Rectal smooth muscle tissue (tissue), 1 donor: Measurements from ENCODE around the gene THY1.
"Not testable (repeated sequence)": the region's sequence is repeated elsewhere in the genome, so short reads cannot be mapped to it uniquely, and the experiment has no call there.

ENCODE experiments used
- H3K27ac ChIP-seq: one replicate; pipeline ENCODE4 v1.7.0; 2013; ENCODE audit warnings: low read depth, low read length, inconsistent platforms
- H3K27me3 ChIP-seq: one replicate; pipeline ENCODE4 v1.7.0; 2013; ENCODE audit warnings: low read length; ENCODE audit not compliant: control insufficient read depth, insufficient read depth
- H3K36me3 ChIP-seq: one replicate; pipeline ENCODE4 v1.7.0; 2013; ENCODE audit warnings: low read length; ENCODE audit not compliant: control insufficient read depth, insufficient read depth
- H3K4me1 ChIP-seq: one replicate; pipeline ENCODE4 v1.7.0; 2013; ENCODE audit warnings: low read length; ENCODE audit not compliant: control insufficient read depth, insufficient read depth
- H3K4me3 ChIP-seq: one replicate; pipeline ENCODE4 v1.7.0; 2013; ENCODE audit warnings: low read length
- H3K9ac ChIP-seq: one replicate; pipeline ENCODE4 v1.7.0; 2013; ENCODE audit warnings: low read length

THY1 gene

DNA sequence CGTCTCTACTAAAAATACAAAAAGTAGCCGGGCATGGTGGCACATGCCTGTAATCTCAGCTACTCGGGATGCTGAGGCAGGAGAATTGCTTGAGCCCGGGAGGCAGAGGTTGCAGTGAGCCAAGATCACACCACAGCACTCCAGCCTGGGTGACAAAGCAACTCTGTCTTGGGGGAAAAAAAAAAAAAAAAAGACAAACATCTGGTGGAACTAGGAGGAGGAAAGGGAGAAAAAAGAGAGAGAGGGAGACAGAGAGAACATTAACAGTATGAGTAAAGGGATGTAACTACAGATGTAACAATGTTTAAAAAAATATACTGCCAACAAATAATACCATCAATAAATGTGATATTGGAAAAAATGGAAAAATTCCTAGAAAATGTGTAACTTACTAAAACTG lies 32.3 kb upstream of the THY1 start:
- H3K4me1 ChIP-seq, H3K27me3 ChIP-seq, H3K4me3 ChIP-seq, H3K36me3 ChIP-seq, H3K27ac ChIP-seq, H3K9ac ChIP-seq: not testable (repeated sequence)

DNA sequence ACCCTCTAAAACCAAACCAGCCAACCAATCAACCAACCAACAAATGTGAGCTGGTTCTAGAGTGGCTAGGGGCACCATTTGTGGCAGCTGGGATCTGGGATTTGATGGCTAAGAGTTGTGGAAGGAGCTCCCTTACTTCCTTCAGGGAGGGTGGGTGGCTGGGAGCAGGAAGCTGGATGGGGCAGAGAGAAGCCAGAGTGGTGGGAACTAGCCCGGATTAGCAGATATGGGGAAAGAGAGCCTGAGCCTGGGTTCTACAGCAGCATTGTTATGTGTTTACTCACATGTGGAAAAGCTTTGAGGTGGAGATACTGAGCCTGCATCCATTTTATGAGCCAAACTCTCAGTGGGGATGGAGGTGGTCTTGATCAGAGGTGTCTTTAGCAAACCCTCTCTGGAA lies 30.9 kb upstream of the THY1 start:
- Histone ChIP-seq H3K9ac (no peak overlapping the region), H3K27me3 (peaks cover 3% of the 10 kb centered on the region), H3K36me3 (no peaks in the 10 kb centered on the region), H3K27ac (no peak overlapping the region), H3K4me1 (no peaks in the 10 kb centered on the region), H3K4me3 (no peak overlapping the region)

DNA sequence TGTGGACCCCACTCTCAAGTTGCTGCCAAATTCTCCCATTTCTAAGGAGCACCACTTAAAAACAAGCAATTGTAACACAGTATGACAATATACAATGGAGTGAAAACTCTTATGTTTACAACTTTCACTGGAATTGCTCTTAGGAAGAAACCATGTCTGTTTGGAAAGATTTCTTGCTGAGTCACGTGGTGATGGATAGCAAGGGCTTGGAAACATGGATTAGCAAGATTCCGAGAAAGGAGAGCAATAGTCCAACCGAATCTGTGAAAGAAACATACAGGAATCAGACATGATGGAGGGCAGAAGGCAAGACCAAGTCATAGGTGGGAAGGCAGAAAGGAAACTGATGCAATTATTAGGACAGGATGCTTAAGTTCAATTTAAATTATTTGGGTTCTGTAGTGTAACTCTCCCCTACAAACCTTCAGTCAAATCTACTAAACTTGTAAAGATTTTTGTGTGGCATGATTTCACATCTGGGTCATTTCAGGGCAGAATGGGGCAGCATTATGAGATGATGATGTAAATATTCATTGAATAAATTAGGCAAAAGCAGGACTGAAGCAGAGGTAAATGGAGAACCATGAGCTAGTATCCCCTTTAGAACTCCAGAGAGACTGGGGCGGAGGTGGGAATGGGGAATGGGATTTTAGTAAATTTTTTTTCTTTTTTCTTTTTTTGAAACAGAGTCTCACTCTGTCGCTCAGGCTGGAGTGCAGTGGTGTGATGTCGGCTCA lies 27.8 kb upstream of the THY1 start:
- Histone ChIP-seq H3K4me3 (no peak overlapping the region), H3K36me3 (no peaks in the 10 kb centered on the region), H3K27ac (no peak overlapping the region), H3K27me3 (peaks cover 3% of the 10 kb centered on the region), H3K4me1 (peaks cover 7% of the 10 kb centered on the region), H3K9ac (no peak overlapping the region)

DNA sequence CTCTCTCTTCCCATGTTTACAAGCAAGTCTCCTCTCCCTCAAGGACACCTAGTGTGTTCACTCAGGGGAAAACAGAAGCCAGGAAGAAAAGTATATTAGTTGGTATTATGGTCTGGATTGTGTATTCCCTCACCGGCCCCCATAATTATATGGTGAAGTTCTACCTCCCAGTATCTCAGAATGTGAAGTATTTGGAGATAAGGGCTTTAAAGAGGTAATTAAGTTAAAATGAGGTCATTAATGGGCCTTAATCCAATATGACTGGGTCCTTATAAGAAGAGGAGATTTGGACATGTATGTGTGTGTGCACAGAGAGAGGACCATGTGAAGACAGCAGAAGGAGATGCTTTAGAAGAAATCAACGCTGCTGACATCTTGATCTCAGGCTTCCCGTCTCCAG lies 26.5 kb upstream of the THY1 start:
- H3K9ac ChIP-seq = no peak overlapping the region
- H3K4me3 ChIP-seq = no peak overlapping the region
- peaks cover 3% of the 10 kb centered on the region for H3K27me3 ChIP-seq
- H3K36me3 ChIP-seq = no peaks in the 10 kb centered on the region
- no peak overlapping the region for H3K27ac ChIP-seq
- H3K4me1 ChIP-seq = peaks cover 13% of the 10 kb centered on the region

DNA sequence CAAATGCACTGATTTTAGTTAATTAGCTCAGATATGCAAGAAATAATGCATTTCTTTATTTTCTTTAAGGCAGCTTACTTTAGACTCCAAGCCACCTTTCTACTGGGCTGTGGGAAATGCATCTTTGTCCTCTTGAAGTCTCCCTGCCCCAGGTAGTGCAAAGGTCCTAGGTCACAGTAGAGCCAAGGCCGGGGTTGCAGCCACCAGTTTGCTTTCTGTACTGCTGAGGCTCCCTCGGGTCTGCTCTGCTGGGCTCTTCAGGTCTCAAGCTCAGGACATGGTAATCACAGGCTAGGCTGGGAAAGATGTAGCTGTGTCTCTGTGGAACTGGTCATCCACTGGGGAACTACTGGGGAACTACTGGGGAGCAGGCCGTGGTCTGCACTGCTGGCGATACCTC lies 25.4 kb upstream of the THY1 start:
- H3K9ac ChIP-seq = no peak overlapping the region
- no peak overlapping the region for H3K27ac ChIP-seq
- peaks cover 13% of the 10 kb centered on the region for H3K4me1 ChIP-seq
- H3K36me3 ChIP-seq = no peaks in the 10 kb centered on the region
- H3K27me3 ChIP-seq = no peaks in the 10 kb centered on the region
- no peak overlapping the region for H3K4me3 ChIP-seq

DNA sequence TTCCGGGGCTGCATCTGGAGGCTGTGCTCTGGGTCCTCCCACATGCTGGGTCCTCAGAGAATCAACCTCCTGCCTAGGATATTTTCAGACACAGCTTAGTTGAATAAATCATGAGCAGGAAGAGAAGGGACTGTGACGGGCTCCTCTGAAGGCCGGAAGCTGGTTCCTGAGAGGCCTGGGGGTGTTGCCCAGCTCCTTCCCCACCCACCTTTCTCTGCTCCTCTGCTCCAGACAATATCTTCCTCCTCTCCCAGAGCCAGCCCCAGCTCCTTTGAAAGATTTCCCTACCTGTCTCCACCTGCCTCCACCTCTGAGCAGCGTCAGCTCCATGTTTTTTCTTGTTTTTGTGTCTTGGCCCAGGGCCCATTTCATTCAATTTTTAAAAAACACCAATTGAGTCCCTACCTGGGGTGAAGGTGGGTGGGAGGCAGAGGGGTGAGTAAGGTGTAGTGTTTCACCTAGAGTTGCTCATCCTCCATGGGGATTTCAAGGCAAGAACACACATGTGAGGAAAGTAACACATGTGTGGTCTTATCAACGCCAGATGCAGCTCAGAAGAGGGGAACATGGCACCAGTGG lies 24.8 kb upstream of the THY1 start:
- Histone ChIP-seq H3K4me3 (no peak overlapping the region), H3K9ac (no peak overlapping the region), H3K36me3 (no peaks in the 10 kb centered on the region), H3K27ac (no peak overlapping the region), H3K4me1 (peaks cover 13% of the 10 kb centered on the region), H3K27me3 (no peaks in the 10 kb centered on the region)

DNA sequence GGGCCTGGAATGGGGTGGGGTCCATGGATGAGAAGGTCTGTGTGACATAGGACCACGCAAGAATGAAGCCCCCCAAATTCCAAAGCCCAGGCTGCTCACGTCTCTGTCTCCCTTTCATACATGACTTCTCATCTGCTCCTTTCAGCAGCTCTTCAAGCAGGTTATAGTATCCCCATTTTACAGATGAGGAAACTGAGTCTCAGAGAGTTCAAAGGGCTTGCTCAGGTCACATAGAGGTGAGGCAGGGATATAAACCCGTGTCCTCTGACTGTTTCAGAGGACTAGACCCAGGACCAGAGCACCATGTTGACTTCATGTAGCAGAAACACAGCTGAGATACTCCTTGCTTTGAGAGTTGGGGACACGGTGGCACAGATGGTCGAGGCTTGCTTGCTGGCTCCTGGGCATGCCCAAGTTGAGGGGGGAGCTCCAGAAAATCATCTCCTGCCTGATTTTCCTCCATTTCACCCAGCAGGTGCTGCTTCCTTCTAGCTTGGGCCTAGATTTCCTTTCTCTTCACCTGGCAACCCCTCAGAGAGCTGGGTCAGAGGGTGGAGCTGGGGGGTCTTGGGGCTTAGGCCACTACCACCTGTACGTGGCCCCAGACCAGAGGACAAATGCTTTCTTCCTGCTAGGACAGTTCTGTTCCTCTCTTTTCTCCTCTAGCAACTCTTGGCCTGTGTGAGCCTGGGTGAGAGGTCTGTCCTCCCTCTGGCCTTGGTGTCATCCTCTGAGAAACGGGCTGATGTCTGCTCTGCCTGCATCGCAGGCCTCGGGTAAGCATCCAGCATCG lies 24.1 kb upstream of the THY1 start:
- no peak overlapping the region for H3K27ac ChIP-seq

DNA sequence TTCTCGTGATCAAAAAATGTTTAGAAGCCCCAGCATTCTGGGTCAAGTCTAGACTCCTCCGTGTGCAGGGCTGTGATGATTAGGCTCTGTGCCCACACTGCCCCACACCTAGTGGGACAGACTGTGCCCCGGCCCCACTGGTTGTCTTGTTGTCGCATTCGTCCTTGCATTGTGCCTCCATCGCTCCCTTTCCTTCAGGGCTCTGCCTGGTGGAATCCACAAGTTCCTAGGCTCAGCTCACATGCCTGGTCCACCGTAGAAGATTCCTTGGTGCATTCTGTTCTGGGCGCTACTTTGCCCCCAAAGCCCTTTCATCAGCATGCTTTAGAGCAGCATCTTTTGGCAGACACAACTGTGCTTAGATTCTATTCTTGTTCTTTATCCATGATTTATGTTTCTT lies 23.5 kb upstream of the THY1 start:
- Histone ChIP-seq H3K36me3 (no peaks in the 10 kb centered on the region), H3K27ac (no peak overlapping the region), H3K4me1 (peaks cover 13% of the 10 kb centered on the region), H3K27me3 (no peaks in the 10 kb centered on the region), H3K4me3 (no peak overlapping the region), H3K9ac (no peak overlapping the region)

More for the DNA sequence above, 24.1 kb upstream of the THY1 start:
- Histone ChIP-seq H3K27me3 (no peaks in the 10 kb centered on the region), H3K4me3 (no peak overlapping the region), H3K4me1 (peaks cover 13% of the 10 kb centered on the region), H3K9ac (no peak overlapping the region), H3K36me3 (no peaks in the 10 kb centered on the region)

DNA sequence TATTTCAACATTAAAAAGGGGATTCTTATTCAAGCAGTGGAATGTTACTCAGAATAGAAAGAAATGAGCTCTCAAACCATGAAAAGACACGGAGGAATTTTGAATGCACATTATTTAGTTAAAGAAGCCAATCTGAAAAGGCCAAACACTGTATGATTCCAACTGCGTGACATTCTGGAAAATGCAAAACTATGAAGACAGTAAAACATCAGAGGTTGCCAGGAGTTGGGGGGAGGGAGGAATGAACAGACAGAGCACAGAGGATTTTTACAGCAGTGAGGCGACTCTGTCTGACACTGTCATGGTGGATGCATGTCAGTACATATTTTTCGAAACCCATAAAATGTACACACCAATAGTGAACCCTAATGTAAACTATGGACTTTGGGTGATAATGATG lies 22.9 kb upstream of the THY1 start:
- H3K4me1 ChIP-seq = peaks cover 13% of the 10 kb centered on the region
- no peaks in the 10 kb centered on the region for H3K27me3 ChIP-seq
- H3K9ac ChIP-seq = no peak overlapping the region
- H3K27ac ChIP-seq = peak overlapping the region; percentile 64
- H3K4me3 ChIP-seq = no peak overlapping the region
- H3K36me3 ChIP-seq = no peaks in the 10 kb centered on the region

DNA sequence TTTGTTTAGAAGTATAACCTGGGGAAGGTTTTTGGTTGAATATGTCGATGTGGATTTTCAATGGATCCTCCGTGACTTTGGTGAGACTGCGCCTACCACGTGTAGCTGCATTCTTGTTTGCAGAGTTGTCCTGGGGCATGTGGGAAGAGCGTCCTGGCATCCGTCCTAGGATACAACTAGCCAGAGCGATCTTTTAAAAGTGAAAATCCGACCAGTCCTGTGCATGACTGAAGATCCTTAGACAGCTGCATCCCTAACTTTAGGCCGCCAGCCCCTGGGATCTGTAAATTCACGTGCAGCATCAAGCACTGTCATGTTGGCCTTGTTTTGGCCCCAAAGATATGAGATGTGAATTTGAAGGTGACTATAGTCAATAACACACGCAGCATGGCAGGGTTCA lies 22.4 kb upstream of the THY1 start:
- Histone ChIP-seq H3K9ac (no peak overlapping the region), H3K36me3 (no peaks in the 10 kb centered on the region), H3K27ac (peak overlapping the region; percentile 64), H3K4me3 (no peak overlapping the region), H3K4me1 (peaks cover 13% of the 10 kb centered on the region), H3K27me3 (no peaks in the 10 kb centered on the region)

DNA sequence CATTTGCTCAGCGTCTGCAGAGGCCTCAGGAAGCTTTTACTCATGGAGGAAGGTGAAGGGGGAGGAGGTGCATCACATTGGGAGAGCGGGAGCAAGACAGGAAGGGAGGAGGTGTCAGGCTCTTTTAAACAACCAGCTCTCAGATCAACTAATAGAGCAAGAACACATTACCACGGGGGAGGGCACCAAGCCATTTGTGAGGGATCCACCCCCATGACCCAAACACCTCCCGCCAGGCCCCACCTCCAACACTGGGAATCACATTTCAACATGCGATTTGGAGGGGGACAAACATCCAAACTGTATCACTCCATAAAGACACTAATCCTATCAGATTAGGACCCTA lies 18.9 kb upstream of the THY1 start:
- H3K27me3 ChIP-seq = no peaks in the 10 kb centered on the region
- no peak overlapping the region for H3K27ac ChIP-seq
- H3K9ac ChIP-seq = no peak overlapping the region
- no peaks in the 10 kb centered on the region for H3K36me3 ChIP-seq
- H3K4me1 ChIP-seq = peaks cover 10% of the 10 kb centered on the region
- no peak overlapping the region for H3K4me3 ChIP-seq

DNA sequence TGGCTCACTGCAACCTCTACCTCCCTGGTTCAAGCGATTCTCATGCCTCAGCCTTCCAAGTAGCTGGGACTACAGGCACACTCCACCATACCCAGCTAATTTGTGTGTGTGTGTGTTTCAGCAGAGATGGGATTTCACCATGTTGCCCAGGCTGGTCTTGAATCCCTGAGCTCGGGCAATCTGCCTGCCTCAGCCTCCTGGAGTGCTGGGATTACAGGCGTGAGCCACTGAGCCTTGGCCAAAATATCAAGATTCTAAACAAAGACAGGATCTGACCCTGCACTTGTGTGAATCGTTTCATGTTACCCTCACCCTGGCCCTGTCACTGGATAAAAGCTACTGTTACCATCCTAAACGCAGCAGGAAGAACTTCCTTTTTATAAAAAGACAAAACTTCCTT lies 15.6 kb upstream of the THY1 start:
- Histone ChIP-seq H3K4me3 (no peak overlapping the region), H3K9ac (no peak overlapping the region), H3K27ac (no peak overlapping the region)

DNA sequence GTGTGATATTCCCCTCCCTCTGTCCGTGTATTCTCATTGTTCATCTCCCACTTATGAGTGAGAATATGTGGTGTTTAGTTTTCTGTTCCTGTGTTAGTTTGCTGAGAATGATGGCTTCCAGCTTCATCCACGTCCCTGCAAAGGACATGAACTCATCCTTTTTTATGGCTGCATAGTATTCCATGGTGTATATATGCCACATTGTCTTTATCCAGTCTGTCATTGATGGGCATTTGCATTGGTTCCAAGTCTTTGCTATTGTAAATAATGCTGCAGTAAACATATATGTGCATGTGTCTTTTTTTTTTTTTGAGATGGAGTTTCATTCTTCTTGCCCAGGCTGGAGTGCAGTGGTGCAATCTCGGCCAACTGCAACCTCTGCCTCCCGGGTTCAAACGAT lies 14.5 kb upstream of the THY1 start:
- not testable (repeated sequence) for H3K27ac ChIP-seq, H3K9ac ChIP-seq, H3K27me3 ChIP-seq

More for the DNA sequence above, 15.6 kb upstream of the THY1 start:
- Histone ChIP-seq H3K27me3 (no peaks in the 10 kb centered on the region), H3K4me1 (no peaks in the 10 kb centered on the region), H3K36me3 (no peaks in the 10 kb centered on the region)

More for the DNA sequence above, 14.5 kb upstream of the THY1 start:
- H3K36me3 ChIP-seq, H3K4me3 ChIP-seq, H3K4me1 ChIP-seq: not testable (repeated sequence)
